Measurements from ENCODE around the gene ELL2. TPM values are rescaled to one million over a fixed set of nuclear protein-coding genes. Genes with fewer than 3 reads are reported as not detected.

Gene ELL2
- total RNA-seq, 1 donor from 2014 or later = 4.6 TPM

GRCh38 chr5:95920822-95921221 lies 40.8 kb downstream of the ELL2 start:
- Mint-ChIP-seq H3K36me3 (ENCODE audit: low read depth) (no peaks in the 10 kb centered on the region), H3K4me3 (no peak overlapping the region), H3K4me1 (peaks cover 52% of the 10 kb centered on the region), H3K9me3 (no peaks in the 10 kb centered on the region), H3K27ac (ENCODE audit: unreplicated experiment) (no peak overlapping the region), H3K27me3 (ENCODE audit: low read depth) (no peaks in the 10 kb centered on the region)
- no peak for DNase-seq (ENCODE audit: low read depth, low spot score)
- TF ChIP-seq CTCF (conservative IDR thresholded peaks at IDR 0.05) = no peak

- Mint-ChIP-seq H3K4me1 (peaks cover 48% of the 10 kb centered on the region), H3K4me3 (no peak overlapping the region), H3K36me3 (ENCODE audit: low read depth) (no peaks in the 10 kb centered on the region), H3K27ac (ENCODE audit: unreplicated experiment) (no peak overlapping the region), H3K27me3 (ENCODE audit: low read depth) (no peaks in the 10 kb centered on the region), H3K9me3 (no peaks in the 10 kb centered on the region)
- TF ChIP-seq CTCF (conservative IDR thresholded peaks at IDR 0.05) = no peak
- DNase-seq (ENCODE audit: low read depth, low spot score) = no peak
Measured at GRCh38 chr5:95919658-95920057, 42.0 kb downstream of the ELL2 start.

- Mint-ChIP-seq H3K4me1 (peaks cover 40% of the 10 kb centered on the region), H3K27ac (ENCODE audit: unreplicated experiment) (peak overlapping the region; percentile 41), H3K27me3 (ENCODE audit: low read depth) (no peaks in the 10 kb centered on the region), H3K4me3 (peak overlapping the region; percentile 48), H3K36me3 (ENCODE audit: low read depth) (no peaks in the 10 kb centered on the region), H3K9me3 (no peaks in the 10 kb centered on the region)
- no peak for TF ChIP-seq CTCF (conservative IDR thresholded peaks at IDR 0.05)
- no peak for DNase-seq (ENCODE audit: low read depth, low spot score)
Measured at GRCh38 chr5:95918421-95919006, 43.1 kb downstream of the ELL2 start.

- no peaks in the 10 kb centered on the region for H3K36me3 Mint-ChIP-seq (ENCODE audit: low read depth)
- no peaks in the 10 kb centered on the region for H3K27me3 Mint-ChIP-seq (ENCODE audit: low read depth)
- H3K4me3 Mint-ChIP-seq = no peak overlapping the region
- H3K9me3 Mint-ChIP-seq = no peaks in the 10 kb centered on the region
- H3K27ac Mint-ChIP-seq (ENCODE audit: unreplicated experiment) = no peak overlapping the region
- peaks cover 44% of the 10 kb centered on the region for H3K4me1 Mint-ChIP-seq
- DNase-seq (ENCODE audit: low read depth, low spot score) = no peak
- TF ChIP-seq CTCF (conservative IDR thresholded peaks at IDR 0.05) = no peak
Measured at GRCh38 chr5:95917207-95917606, 44.4 kb downstream of the ELL2 start.

GRCh38 chr5:95916687-95917085 lies 45.0 kb downstream of the ELL2 start:
- Mint-ChIP-seq H3K36me3 (ENCODE audit: low read depth) (no peaks in the 10 kb centered on the region), H3K27me3 (ENCODE audit: low read depth) (no peaks in the 10 kb centered on the region), H3K27ac (ENCODE audit: unreplicated experiment) (no peak overlapping the region), H3K9me3 (no peaks in the 10 kb centered on the region), H3K4me3 (no peak overlapping the region), H3K4me1 (peaks cover 49% of the 10 kb centered on the region)
- DNase-seq (ENCODE audit: low read depth, low spot score) = no peak
- TF ChIP-seq CTCF (conservative IDR thresholded peaks at IDR 0.05) = no peak

Data from neural crest cell (in vitro differentiated cells).